A549 (cell line): ENCODE measurements around the gene ATP2B3.

Experiments
- CBX2 ChIP-seq: fragments of 200-600 bp; sonication (generic); IDR thresholded peaks from 2 replicates; pipeline ENCODE4 v1.6.1; 2016; ENCODE audit warnings: low read depth, mild to moderate bottlenecking, borderline replicate concordance
- CEBPB ChIP-seq, 2 experiments: fragments of >200 bp in 1 of 2; sonication (Bioruptor Twin) in 1 of 2; formaldehyde crosslinking in 1 of 2; IDR thresholded peaks; 2 replicates each; pipeline ENCODE4 v1.6.1; 2012 to 2016
- CHD2 ChIP-seq: fragments of 150-350 bp; IDR thresholded peaks from 2 replicates; pipeline ENCODE4 v1.6.1; 2014; ENCODE audit warnings: low read length; ENCODE audit not compliant: partially characterized antibody
- EP300 ChIP-seq, 2 experiments: fragments of >200 bp; sonication (Bioruptor Twin); formaldehyde crosslinking; IDR thresholded peaks; 2 replicates in 1 of 2; 3 replicates in 1 of 2; pipeline ENCODE4 v1.6.1; 2016 to 2017
- MAX ChIP-seq: IDR thresholded peaks from 2 replicates; pipeline ENCODE4 v1.6.1; 2012
- MYC ChIP-seq: IDR thresholded peaks from 2 replicates; pipeline ENCODE4 v1.6.1; 2012; ENCODE audit warnings: mild to moderate bottlenecking, inconsistent platforms, low read length, improper control_type of control experiment, borderline replicate concordance
- NR3C1 ChIP-seq: fragments of >200 bp; sonication (Bioruptor Twin); formaldehyde crosslinking; IDR thresholded peaks from 3 replicates; pipeline ENCODE4 v1.6.1; 2017
- PHF8 ChIP-seq: fragments of 200-600 bp; sonication (generic); IDR thresholded peaks from 2 replicates; pipeline ENCODE4 v1.6.1; 2016; ENCODE audit warnings: low read depth, mild to moderate bottlenecking, antibody characterized with exemption, moderate library complexity, borderline replicate concordance
- POLR2A ChIP-seq: IDR thresholded peaks from 2 replicates; pipeline ENCODE4 v1.6.1; 2012; ENCODE audit warnings: mild to moderate bottlenecking, low read length
- SMC3 ChIP-seq: fragments of >200 bp; sonication (Bioruptor Twin); formaldehyde crosslinking; IDR thresholded peaks from 3 replicates; pipeline ENCODE4 v1.6.1; 2018; ENCODE audit warnings: inconsistent platforms
- TP53 ChIP-seq: fragments of 250-450 bp; sonication (Bioruptor Pico); IDR thresholded peaks from 2 replicates; pipeline ENCODE4 v1.5.0; 2021; ENCODE audit warnings: mild to moderate bottlenecking, moderate library complexity
- ZFP36 ChIP-seq: fragments of 450-650 bp; IDR thresholded peaks from 2 replicates; pipeline ENCODE4 v1.6.1; 2014; ENCODE audit warnings: borderline replicate concordance; ENCODE audit not compliant: partially characterized antibody
- TF ChIP-seq, protein P1 (sequence below): fragments of >200 bp; sonication (Bioruptor Twin); formaldehyde crosslinking; IDR thresholded peaks from 3 replicates; pipeline ENCODE4 v1.5.1; 2016
- TF ChIP-seq, protein P2 (sequence below): fragments of 200-600 bp; sonication (generic); IDR thresholded peaks from 2 replicates; pipeline ENCODE4 v1.6.1; 2016; ENCODE audit warnings: antibody characterized with exemption, mild to moderate bottlenecking, moderate library complexity

DNA sequence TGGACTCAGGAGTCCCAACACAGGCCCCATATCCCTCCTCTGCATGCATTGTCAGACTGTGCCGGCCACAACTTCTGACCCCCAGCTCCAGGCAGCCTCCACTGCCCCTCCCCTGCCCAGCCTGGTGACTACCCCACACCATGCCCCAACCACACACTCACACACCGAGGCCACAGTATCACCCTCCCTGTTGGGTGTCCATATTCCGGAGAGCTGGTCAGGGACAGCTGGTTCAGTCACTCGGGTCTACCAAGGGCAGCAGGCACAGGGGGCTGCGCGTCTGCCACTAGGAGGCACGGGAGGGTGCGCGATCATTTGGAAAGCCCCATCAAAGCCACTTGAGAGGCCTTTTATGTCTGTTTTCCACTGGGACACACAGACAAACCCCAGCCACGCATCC, 55.2 kb downstream of the ATP2B3 start:
- TF ChIP-seq PHF8 (no peak), CBX2 (no peak), SMC3 (no peak), NR3C1 (no peak), MYC (no peak), TP53 (CRISPR knock-in tag) (no peak), ZFP36 (no peak), MAX (no peak), CEBPB (IDR thresholded peaks at IDR 0.05) (no peak), POLR2A (no peak), CHD2 (no peak), EP300 (IDR thresholded peaks at IDR 0.05) (no peak)
- TF ChIP-seq, protein P1, sequence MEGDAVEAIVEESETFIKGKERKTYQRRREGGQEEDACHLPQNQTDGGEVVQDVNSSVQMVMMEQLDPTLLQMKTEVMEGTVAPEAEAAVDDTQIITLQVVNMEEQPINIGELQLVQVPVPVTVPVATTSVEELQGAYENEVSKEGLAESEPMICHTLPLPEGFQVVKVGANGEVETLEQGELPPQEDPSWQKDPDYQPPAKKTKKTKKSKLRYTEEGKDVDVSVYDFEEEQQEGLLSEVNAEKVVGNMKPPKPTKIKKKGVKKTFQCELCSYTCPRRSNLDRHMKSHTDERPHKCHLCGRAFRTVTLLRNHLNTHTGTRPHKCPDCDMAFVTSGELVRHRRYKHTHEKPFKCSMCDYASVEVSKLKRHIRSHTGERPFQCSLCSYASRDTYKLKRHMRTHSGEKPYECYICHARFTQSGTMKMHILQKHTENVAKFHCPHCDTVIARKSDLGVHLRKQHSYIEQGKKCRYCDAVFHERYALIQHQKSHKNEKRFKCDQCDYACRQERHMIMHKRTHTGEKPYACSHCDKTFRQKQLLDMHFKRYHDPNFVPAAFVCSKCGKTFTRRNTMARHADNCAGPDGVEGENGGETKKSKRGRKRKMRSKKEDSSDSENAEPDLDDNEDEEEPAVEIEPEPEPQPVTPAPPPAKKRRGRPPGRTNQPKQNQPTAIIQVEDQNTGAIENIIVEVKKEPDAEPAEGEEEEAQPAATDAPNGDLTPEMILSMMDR: no peak
- TF ChIP-seq, protein P2, sequence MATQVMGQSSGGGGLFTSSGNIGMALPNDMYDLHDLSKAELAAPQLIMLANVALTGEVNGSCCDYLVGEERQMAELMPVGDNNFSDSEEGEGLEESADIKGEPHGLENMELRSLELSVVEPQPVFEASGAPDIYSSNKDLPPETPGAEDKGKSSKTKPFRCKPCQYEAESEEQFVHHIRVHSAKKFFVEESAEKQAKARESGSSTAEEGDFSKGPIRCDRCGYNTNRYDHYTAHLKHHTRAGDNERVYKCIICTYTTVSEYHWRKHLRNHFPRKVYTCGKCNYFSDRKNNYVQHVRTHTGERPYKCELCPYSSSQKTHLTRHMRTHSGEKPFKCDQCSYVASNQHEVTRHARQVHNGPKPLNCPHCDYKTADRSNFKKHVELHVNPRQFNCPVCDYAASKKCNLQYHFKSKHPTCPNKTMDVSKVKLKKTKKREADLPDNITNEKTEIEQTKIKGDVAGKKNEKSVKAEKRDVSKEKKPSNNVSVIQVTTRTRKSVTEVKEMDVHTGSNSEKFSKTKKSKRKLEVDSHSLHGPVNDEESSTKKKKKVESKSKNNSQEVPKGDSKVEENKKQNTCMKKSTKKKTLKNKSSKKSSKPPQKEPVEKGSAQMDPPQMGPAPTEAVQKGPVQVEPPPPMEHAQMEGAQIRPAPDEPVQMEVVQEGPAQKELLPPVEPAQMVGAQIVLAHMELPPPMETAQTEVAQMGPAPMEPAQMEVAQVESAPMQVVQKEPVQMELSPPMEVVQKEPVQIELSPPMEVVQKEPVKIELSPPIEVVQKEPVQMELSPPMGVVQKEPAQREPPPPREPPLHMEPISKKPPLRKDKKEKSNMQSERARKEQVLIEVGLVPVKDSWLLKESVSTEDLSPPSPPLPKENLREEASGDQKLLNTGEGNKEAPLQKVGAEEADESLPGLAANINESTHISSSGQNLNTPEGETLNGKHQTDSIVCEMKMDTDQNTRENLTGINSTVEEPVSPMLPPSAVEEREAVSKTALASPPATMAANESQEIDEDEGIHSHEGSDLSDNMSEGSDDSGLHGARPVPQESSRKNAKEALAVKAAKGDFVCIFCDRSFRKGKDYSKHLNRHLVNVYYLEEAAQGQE: no peak
